Fibroblast of skin of right biceps (primary cell): ENCODE results near the gene NAT9.

Experiments
- DNase-seq: peaks from one replicate; pipeline ENCODE4 v3.0.0-alpha.2; 2013

Gene NAT9

DNA sequence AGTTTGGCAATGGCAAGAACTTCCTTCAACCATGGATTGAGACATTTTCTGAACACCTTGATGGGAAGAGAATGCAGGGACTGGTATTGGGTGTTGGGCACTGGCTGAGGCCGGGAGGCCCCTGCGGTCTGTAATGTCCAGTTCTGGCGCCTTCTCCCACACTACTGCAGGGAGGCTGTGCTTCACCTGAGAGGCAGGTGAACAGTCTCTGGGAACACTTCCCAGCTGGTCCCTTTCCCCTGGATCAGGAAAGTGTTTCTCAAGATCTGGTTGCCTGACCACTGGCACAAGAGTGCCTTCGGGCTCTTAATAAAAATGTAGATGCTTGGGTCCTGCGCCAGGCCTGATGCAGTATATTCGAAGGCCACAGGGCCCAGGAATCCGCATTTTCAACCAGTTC is 28.5 kb upstream of the NAT9 start:
- no peak for DNase-seq

- DNase-seq, result no peak
Measured at GRCh38 chr17:74803971-74804370, 27.8 kb upstream of the NAT9 start.

- DNase-seq, result no peak
Measured at GRCh38 chr17:74803388-74803930, 27.3 kb upstream of the NAT9 start.

DNA sequence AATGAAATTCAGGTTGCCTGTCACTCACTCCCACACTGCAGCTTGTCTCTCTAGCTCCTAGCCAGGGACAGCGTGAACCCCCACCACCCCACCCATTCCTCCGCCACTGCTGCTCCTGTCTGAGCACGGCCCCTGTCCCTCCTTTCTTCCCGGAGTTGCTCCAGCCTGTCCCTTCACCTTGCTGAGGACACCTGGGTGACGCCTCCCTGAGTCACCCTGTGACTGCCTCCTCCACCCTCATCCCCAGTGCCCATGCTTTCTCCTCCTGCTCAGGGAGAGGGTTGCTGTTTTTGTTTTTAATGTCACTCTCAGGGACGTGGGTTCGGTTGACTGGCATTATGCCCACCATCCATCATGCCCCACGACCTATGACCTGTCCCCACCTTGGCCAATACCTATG is 25.8 kb upstream of the NAT9 start:
- no peak for DNase-seq

DNA sequence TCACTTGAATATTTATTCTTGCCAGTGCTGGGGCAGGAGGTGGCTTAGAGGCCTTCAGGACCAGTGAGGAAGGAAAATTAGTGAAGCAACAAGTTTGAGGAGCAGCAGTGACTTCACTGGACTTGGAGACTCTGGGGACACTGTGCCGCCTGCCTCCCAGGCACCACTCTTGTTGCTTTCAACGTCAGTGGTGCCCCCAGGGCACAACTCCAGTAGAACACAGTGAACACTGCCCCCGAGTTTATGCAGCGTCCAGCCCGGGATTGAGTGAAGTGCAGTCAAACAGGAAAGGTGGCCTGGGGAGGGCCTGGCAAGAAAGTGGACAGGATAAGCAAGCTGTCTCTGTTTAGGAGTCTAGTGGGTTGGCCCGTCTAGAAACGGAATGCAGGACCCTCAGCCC is 24.4 kb upstream of the NAT9 start:
- no peak for DNase-seq

DNA sequence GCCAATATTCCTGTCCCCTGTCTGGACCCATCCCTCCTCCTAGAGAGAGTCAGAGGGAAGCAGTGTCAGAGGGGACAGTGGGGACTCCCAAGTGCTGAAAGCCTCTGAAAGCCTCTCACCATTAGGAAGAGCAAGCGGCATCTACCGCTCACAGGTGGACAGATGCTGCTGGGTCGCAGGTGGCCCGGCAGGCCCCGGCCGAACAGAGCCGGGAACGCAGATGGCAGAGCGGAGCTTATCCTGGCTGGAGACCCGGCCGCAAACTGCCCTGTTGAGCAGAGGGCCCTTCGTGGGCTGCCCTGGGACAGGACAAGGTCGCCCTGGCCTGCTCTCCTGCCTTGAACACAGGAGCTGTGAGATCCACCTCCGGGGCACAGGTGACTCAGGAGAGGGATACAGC is 23.0 kb upstream of the NAT9 start:
- DNase-seq, result no peak

- peak; percentile 72 for DNase-seq
Measured at GRCh38 chr17:74798239-74798707, 22.1 kb upstream of the NAT9 start.

DNA sequence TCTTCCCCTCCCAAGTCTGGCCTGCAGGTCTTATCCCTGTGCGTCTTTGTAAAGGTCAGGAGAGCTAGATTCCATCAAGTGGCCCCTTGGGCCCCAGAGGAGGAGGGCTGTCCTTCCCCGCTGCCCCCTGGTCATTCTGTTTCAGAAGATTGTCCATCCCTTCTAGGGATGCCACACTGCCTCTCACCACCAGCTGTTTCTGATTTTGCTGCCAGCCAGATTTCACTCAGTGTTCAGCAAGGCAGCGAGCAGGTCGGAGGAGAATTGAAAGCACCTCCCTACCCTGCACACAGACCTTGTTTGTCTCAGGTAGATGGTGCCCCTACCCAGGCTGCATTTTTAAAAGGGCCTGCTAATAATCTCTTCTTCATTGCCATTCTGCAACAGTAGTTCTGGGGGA is 21.7 kb upstream of the NAT9 start:
- DNase-seq, result no peak

- no peak for DNase-seq
Measured at GRCh38 chr17:74796866-74797265, 20.7 kb upstream of the NAT9 start.

GRCh38 chr17:74796211-74796610 is 20.1 kb upstream of the NAT9 start:
- no peak for DNase-seq

DNA sequence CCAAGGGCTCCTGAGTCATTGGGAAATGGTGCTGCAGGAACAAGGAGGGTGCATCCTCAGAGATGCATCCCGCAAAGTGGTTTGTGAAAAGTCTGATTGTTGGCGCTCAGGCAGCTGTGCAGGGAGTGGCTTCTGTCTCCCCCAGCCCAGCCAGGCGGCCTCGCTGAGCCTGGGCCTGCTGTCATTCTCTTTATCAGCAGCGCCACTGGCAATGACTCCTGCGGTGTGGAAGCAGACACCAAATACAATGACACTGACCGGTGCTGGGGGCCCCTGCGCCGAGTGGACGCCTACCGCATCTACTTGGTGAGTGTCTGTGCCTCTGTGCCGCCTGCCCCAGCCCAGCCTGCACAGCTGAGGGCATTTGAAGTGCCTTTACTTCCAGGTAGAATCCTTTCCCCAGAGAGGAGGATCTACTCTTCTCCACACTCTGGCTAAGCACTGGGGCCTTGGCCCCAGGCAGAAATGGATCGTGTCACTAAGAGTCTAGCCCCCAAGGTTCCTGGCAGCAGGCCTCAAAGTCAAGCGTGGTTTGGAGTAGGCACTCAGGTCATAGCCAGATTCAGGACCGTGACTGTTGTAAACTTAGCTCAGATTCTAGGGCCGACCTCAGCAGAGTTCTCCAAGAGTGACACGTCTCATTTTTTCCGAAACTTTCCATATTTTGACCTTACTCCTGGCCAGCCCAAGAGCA is 19.3 kb upstream of the NAT9 start:
- no peak for DNase-seq

DNA sequence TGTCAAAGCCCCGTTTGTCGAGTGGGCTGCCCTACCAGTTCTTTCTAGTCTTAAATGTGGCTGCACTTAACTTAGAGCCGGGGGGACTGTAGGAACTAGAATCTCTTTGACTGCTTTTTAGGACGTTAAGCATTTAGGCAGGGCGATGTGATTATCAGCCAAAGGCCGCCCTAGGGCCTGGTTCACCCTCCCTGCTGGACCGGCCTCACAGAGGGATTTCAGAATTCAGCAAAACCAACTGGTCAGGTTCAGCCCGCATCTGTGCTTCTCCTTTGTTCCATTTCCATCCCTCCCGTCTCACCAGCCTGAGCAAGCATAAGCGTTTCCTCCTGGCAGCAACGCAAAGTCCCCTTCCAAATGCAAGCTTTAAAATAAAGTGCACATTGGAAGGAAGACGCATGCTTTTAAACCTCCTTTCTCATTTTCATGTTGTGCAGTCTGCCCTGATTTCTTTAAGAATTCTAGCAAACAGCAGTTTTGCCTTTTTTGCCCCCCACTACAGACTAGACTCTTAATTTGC is 16.5 kb upstream of the NAT9 start:
- DNase-seq, result no peak

DNA sequence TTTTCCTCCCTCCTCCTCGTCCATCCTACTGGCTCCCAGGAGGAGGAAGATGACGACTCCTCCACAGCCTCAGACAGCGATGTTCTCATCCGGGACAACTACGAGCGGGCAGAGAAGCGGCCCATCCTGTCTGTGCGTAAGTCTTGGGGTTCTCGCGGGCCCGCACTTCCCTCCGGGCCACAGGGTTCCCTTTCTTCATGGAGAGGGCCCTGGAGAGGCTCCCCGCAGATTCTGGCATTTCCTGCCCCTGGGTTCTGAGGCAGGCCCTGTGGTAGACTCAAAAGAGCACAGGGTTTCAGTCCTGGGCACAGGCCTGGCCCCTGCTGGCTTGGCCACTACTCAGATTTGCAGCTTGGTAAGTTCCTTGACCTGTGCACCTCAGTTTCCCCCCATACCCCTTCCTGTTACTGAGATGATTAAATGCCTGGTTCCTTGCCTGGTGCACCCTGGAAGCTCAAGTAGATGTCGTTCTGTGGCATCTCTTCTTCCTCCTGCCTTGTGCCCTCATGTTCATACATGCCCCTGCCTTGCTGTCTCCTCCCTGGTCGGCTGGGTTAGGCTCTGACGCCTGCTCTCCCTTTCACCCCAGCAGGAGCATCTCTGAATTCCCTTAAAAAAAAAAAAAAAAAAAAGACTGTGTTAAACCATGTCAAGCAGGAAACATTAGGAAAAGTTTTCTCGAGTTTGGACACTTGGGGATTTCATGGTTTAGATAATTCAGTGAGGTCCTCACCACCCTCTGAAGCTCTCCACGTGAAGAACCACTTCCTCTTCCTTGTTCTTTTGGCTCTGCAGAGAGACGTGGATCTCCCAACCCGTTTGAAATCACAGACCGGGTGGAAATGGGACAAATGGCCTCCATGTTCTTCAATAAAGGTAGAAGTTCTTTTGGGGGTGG is 14.3 kb upstream of the NAT9 start:
- DNase-seq, result no peak

DNA sequence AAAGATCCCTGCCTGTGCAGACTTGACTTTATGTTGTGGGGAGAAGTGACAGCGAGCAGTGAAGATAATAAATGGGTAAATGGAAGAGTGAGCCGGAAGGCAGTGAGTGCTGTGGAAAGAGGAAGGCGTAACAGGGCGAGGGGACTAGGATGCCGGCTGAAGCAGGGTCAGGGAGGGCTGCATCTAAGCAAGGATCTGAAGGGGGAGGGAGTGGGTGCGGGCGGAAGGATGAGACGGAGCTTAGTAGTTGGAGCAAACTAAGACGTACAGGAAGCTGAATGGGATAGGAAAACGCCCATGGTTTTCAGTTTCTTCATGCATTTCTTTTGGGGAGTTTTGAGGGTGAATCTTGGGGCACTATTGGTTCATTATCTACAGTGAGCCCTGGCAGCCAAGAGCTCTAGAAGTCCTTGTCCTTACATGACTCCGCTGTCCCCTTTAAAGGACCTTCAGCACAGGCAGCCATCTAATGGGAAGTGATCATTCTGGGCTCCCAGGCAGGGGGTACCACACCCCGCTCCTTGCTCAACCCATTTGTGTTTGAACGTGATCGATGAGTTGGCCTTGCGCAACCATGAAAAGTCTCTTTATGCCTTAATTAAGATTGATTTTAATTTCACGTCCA is 10.4 kb upstream of the NAT9 start:
- DNase-seq, result no peak

- DNase-seq, result no peak
Measured at GRCh38 chr17:74785981-74786360, 9.8 kb upstream of the NAT9 start.

DNA sequence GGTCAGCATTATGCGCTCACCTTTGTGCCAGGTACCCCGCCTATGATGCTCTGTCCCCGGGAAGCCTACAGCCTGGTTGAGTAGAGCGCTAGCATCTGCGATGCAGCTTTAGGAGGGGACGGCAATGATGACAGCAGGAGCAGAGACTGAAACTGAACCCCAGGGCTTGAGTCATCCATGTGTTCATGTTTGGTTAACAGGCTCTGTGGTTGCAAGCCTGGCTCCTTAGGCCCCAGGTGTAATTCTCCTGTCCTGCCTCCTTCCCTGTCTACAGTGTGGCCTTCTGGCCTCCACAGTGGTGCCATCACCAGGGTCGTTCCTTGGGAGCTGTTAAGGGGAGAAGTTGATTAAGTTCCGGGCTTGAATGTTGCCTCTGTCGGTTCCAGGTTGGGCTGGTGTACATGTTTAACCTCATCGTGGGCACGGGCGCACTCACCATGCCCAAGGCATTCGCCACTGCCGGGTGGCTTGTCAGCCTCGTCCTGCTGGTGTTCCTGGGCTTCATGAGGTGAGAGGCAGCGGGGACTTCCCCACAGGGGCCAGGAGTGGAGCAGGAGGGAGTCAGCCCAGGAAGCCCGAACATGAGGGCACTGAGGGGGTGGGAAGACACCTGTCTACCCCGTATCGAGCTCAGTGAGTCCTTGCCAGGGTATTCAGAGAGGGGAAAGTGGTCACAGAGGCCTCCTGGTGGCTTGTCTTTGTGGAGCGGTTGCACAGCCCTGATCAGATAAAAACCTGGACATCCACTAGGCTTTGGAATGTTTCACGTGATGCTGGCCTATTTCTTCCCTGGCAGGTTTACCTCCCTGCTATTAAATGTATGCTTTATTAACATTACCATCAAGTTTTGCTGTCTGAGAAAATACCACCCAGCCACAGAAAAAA is 9.2 kb upstream of the NAT9 start:
- no peak for DNase-seq

- DNase-seq, result no peak
Measured at GRCh38 chr17:74784125-74784810, 8.1 kb upstream of the NAT9 start.

DNA sequence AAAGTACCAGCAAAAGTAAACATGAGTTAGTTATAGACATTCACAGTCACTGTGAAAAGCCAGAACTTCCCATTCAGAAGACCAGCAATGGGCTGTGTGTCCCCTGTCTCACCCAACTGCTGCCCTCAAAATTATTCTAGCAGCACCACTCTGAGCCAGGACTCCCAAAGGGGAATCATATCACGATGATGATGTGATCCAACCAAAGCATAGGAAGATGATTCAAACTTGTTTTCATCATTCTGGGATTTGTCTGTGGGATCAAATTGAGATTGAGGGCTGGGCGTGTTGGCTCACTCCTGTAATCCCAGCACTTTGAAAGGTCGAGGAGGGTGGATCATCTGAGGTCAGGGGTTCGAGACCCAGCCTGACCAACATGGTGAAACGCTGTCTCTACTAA is 6.4 kb upstream of the NAT9 start:
- DNase-seq, result no peak

DNA sequence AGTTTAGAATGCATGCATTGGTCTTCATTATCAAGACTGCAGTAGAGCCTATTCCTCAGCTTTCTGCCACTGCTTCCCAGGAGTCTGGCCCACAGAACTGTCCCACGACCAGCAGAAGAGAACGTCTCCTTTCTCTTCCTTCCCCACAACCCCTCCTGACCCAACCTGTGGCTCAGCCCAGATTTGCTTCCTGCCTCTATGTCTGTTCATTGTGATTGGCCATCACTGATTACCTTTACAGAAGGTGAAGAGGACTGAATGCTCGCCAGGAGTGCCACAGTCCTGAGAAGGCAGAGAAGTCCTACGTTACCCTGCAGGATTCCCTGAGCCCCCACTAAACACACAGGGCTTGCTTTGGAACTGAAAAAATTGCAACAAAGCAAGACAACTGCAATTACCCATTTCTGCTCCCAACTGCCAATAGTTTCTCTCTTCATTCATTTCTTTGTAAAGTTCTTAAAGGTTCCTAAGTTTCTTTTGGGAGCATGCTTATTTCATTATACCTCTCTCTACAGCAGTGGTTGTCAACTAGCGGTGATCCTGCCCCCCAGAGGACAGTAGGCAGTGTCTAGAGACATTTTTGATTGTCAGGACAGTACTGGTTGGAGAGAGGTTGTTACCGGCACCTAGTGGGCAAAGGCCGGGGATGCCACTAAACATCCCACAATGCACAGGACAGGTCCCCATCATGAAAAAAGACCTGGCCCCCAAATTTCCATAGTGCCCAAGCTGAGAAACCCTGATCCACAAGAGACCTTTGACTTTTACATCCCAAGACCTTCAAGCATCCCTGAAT is 4.5 kb upstream of the NAT9 start:
- no peak for DNase-seq

DNA sequence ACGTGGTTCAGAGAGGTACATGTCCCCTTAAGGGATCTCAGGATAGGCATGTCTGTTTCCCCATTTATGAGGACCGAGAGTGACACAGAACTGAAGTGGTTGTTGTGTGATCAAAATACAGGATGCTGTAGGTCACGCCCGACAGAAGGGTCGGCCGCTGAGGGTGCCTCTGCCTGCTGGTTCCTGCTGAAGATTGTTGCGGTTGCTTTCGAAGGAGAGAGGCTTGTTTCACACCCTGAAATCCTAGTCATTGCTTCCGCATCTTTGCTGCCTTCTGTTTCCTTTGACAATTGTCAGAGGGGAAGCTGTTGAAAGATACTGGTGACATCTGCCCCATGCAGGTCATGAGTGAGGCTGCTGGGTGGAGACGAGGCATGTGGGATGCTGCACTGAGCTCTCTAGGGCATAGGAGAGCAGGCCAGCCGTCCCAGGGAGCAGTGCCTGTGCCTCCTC is 3.8 kb upstream of the NAT9 start:
- no peak for DNase-seq

DNA sequence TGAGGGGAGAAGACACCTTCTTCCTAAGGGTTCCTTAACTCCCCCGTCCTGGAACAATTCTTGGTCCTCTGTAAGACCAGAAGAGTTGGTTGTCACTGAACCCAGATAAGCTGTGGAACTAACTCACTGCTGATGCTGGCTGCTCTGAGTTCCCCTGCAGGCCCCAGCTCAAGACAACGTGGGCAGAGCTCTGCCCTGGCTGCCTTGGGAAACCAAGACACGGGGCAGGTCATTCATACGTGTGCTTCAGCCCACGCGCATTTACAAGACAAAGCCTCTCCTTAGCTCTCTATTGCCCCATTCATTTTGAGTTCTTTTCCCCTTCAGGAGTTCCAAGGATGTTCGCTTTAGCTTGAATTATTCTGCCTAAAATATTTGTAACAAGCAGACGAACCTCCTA is 3.4 kb upstream of the NAT9 start:
- no peak for DNase-seq
